Measurements from ENCODE around the gene ITPK1.
A peak's percentile ranks its signal among the peaks of the same experiment; 100 is the strongest.

ITPK1 gene

DNA sequence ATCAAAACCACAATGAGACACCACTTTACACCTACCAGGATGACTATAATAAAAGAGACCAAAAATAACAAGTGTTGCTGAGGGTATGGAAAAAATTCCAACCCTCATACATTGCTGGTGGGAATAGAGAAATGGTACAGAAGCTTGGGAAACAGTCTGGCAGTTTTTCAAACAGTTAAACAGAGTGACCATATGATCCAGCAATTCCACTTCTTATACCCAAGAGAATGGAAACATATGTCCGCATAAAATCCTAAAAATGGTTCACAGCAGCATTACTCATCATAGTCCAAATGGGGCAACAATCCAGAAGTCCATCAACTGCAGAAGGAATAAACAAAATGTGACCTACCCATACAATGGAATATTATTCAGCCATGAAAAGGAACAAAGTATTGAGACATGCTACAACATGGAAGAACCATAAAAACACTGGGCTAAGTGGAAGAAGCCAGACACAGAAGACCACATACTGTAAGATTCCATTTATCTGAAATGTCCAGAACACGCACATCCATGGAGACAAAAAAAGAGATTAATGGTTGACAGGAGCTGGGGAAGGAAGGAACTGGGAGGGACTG is 148.3 kb downstream of the ITPK1 start (continued):
- TF ChIP-seq, protein P1, sequence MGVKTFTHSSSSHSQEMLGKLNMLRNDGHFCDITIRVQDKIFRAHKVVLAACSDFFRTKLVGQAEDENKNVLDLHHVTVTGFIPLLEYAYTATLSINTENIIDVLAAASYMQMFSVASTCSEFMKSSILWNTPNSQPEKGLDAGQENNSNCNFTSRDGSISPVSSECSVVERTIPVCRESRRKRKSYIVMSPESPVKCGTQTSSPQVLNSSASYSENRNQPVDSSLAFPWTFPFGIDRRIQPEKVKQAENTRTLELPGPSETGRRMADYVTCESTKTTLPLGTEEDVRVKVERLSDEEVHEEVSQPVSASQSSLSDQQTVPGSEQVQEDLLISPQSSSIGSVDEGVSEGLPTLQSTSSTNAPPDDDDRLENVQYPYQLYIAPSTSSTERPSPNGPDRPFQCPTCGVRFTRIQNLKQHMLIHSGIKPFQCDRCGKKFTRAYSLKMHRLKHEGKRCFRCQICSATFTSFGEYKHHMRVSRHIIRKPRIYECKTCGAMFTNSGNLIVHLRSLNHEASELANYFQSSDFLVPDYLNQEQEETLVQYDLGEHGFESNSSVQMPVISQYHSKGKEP (tag by site-specific recombination; IDR thresholded peaks at IDR 0.05) = no peak
- TF ChIP-seq, protein P2, sequence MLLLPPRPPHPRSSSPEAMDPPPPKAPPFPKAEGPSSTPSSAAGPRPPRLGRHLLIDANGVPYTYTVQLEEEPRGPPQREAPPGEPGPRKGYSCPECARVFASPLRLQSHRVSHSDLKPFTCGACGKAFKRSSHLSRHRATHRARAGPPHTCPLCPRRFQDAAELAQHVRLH (tag by site-specific recombination; IDR thresholded peaks at IDR 0.05) = peak; percentile 84
- TF ChIP-seq ZNF146 (tag by site-specific recombination; IDR thresholded peaks at IDR 0.05) (peak; percentile 96), KLF16 (tag by site-specific recombination; IDR thresholded peaks at IDR 0.05) (no peak), BCL11B (tag by site-specific recombination; IDR thresholded peaks at IDR 0.05; ENCODE audit: low read depth) (no peak), GLIS1 (tag by site-specific recombination; IDR thresholded peaks at IDR 0.05) (no peak), HOXD13 (CRISPR knock-in tag; IDR thresholded peaks at IDR 0.05; ENCODE audit: borderline replicate concordance) (no peak)
- TF ChIP-seq, protein P3, sequence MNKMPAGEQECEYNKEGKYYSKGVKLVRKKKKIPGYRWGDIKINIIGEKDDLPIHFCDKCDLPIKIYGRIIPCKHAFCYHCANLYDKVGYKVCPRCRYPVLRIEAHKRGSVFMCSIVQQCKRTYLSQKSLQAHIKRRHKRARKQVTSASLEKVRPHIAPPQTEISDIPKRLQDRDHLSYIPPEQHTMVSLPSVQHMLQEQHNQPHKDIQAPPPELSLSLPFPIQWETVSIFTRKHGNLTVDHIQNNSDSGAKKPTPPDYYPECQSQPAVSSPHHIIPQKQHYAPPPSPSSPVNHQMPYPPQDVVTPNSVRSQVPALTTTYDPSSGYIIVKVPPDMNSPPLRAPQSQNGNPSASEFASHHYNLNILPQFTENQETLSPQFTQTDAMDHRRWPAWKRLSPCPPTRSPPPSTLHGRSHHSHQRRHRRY (tag by site-specific recombination; IDR thresholded peaks at IDR 0.05) = no peak
- TF ChIP-seq, protein P4, sequence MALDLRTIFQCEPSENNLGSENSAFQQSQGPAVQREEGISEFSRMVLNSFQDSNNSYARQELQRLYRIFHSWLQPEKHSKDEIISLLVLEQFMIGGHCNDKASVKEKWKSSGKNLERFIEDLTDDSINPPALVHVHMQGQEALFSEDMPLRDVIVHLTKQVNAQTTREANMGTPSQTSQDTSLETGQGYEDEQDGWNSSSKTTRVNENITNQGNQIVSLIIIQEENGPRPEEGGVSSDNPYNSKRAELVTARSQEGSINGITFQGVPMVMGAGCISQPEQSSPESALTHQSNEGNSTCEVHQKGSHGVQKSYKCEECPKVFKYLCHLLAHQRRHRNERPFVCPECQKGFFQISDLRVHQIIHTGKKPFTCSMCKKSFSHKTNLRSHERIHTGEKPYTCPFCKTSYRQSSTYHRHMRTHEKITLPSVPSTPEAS (tag by site-specific recombination; IDR thresholded peaks at IDR 0.05) = no peak
- TF ChIP-seq, protein P5, sequence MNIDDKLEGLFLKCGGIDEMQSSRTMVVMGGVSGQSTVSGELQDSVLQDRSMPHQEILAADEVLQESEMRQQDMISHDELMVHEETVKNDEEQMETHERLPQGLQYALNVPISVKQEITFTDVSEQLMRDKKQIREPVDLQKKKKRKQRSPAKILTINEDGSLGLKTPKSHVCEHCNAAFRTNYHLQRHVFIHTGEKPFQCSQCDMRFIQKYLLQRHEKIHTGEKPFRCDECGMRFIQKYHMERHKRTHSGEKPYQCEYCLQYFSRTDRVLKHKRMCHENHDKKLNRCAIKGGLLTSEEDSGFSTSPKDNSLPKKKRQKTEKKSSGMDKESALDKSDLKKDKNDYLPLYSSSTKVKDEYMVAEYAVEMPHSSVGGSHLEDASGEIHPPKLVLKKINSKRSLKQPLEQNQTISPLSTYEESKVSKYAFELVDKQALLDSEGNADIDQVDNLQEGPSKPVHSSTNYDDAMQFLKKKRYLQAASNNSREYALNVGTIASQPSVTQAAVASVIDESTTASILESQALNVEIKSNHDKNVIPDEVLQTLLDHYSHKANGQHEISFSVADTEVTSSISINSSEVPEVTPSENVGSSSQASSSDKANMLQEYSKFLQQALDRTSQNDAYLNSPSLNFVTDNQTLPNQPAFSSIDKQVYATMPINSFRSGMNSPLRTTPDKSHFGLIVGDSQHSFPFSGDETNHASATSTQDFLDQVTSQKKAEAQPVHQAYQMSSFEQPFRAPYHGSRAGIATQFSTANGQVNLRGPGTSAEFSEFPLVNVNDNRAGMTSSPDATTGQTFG (tag by site-specific recombination; IDR thresholded peaks at IDR 0.05; ENCODE audit: borderline replicate concordance) = no peak

DNA sequence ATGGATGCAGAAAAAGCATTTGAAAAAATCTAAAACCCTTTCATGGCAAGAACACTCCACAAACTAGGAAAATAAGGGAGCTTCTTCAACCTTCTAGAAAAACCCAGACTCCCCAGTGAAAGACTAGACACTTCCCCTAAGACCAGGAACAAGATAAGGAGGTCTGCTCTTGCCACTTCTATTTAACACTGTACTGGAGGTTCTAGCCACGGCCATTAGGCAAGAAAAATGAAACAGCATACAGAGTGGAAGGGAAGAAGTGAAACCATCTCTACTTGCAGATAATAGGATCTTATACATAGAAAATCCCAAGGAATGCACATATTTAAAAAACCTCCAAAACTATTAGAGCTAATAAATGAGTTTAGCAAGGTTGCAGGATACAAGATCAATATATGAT is 150.4 kb downstream of the ITPK1 start:
- POLR2A ChIA-PET = no interaction called here
- Histone ChIP-seq H3K36me3 (ENCODE audit: control insufficient read depth in 2 of 2, insufficient read depth in 1 of 2, low read length in 2 of 2) (peaks cover 0 to 5% of the 10 kb centered on the region in 2 experiments; a peak in 1 of 3 replicates), H3K4me1 (ENCODE audit: control insufficient read depth, insufficient read depth, low read length) (no peaks in the 10 kb centered on the region), H3K4me3 (ENCODE audit: low read depth, low read length) (no peak overlapping the region), H3K27ac (ENCODE audit: extremely low read depth, low read depth, low read length) (no peak overlapping the region), H3K9me3 (ENCODE audit: control insufficient read depth, insufficient read depth, low read depth, low read length) (no peaks in the 10 kb centered on the region)
- TF ChIP-seq SALL2 (tag by site-specific recombination; IDR thresholded peaks at IDR 0.05; ENCODE audit: borderline replicate concordance) (no peak), ZNF624 (tag by site-specific recombination; IDR thresholded peaks at IDR 0.05) (no peak), ZNF433 (tag by site-specific recombination; IDR thresholded peaks at IDR 0.05; ENCODE audit: low read depth) (no peak)
- TF ChIP-seq, protein P6, sequence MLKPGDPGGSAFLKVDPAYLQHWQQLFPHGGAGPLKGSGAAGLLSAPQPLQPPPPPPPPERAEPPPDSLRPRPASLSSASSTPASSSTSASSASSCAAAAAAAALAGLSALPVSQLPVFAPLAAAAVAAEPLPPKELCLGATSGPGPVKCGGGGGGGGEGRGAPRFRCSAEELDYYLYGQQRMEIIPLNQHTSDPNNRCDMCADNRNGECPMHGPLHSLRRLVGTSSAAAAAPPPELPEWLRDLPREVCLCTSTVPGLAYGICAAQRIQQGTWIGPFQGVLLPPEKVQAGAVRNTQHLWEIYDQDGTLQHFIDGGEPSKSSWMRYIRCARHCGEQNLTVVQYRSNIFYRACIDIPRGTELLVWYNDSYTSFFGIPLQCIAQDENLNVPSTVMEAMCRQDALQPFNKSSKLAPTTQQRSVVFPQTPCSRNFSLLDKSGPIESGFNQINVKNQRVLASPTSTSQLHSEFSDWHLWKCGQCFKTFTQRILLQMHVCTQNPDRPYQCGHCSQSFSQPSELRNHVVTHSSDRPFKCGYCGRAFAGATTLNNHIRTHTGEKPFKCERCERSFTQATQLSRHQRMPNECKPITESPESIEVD (tag by site-specific recombination; IDR thresholded peaks at IDR 0.05) = no peak
- CTCF ChIA-PET = interaction anchor here (0.7 to 3.1 kb wide), 6 partner anchors 10 to 167 kb away, joined by 3 to 14 read pairs (median 4); no protein-coding TSS in a partner anchor
